ENCODE data around the gene ITPR2. TPM values are rescaled to one million over a fixed set of nuclear protein-coding genes. Genes with fewer than 3 reads are reported as not detected.
"Not testable (repeated sequence)": the region's sequence is repeated elsewhere in the genome, so short reads cannot be mapped to it uniquely, and the experiment has no call there.

ITPR2 gene
- polyA plus RNA-seq, 4 donors: 11.0 to 15.3 (median 14.6) TPM

- no peak for DNase-seq (ENCODE audit: low read depth in 4 of 4, low spot score in 2 of 4)
These were observed 293.9 kb downstream of the ITPR2 start for GRCh38 chr12:26539131-26539530.

GRCh38 chr12:26537651-26538050 lies 295.3 kb downstream of the ITPR2 start:
- DNase-seq (ENCODE audit: low read depth in 4 of 4, low spot score in 2 of 4): no peak

DNA sequence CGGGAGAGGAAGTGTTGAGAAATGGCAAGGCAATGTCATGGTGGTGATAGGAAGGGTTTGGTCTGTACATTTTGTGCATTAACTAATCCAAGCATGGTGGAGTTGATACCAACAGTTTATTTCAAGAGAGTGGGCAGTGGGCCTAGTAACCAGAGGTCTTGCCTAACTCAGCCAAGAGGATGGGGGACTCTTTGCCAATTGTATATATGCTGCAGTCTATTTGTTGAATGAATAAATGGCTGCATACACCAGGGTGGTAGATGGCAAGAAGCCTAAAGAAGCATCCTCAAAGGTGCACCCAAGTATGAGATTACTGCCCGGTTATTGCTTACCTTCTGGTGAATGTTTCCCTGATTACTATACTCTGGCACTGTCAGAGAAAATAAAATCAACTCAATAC lies 295.9 kb downstream of the ITPR2 start:
- no peak for DNase-seq (ENCODE audit: low read depth in 4 of 4, low spot score in 2 of 4)

DNA sequence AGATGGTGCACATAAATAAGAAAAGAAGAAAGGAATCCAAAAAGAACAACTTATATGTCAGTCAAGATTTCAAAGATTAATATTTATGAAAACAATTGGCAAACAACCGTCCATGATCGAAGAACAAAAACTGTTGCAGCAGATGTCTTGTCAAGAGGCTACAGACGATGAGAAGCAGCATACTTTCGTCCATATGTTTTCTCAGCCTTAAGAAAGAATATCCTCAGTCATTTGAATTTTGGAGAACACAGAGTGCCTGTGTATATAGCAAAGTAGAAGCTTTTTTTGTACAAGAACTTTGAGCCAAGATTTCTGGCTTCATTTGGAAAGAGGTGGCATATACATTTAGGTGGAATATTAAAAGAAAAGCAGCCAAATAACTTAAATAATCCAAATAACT lies 297.2 kb downstream of the ITPR2 start:
- DNase-seq (ENCODE audit: low read depth in 4 of 4, low spot score in 2 of 4): no peak

- no peak for DNase-seq (ENCODE audit: low read depth in 4 of 4, low spot score in 2 of 4)
These were observed 298.9 kb downstream of the ITPR2 start for GRCh38 chr12:26534071-26534470.

- no peak for DNase-seq (ENCODE audit: low read depth in 4 of 4, low spot score in 2 of 4)
These were observed 299.8 kb downstream of the ITPR2 start for GRCh38 chr12:26533211-26533610.

GRCh38 chr12:26530461-26530860 lies 302.5 kb downstream of the ITPR2 start:
- DNase-seq (ENCODE audit: low read depth in 4 of 4, low spot score in 2 of 4): no peak

DNA sequence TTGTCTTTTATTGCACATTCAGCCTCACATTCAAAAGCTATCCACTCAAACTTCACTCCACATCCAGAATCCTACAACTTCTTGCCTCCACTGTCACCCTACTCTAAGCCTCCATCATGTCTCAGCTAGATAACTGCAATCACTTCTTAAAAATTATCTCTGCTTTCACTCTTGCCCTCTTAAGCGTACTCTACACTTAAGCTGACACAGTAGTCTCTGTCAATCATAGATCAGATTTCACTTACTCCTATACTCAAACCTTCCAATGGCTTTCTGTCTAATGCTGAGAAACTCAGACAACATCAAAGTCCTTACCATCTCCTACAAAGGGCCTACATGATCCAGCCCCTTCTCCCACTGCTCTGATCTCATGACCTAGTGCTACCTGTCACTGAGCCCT lies 304.1 kb downstream of the ITPR2 start:
- DNase-seq (ENCODE audit: low read depth in 4 of 4, low spot score in 2 of 4): no peak

DNA sequence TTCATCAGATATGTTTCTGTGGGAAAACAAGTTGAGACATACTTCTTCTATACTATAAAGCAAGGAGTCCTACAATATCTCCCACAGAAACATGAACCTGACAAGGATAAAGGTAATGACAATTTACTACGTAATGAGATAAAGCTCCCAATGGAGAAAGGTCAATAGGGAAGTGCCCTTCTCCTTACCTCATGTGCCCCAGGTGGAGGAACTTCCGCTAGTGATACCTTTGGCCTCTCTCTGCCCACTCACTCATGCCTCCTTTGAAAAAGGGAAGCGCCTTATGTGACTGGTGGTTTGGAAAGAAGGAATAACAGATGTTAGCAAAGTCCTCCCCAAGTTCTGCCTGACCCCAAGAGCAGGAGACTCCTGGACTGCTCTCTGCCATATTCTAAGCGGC lies 305.3 kb downstream of the ITPR2 start:
- DNase-seq (ENCODE audit: low read depth in 4 of 4, low spot score in 2 of 4): no peak

DNA sequence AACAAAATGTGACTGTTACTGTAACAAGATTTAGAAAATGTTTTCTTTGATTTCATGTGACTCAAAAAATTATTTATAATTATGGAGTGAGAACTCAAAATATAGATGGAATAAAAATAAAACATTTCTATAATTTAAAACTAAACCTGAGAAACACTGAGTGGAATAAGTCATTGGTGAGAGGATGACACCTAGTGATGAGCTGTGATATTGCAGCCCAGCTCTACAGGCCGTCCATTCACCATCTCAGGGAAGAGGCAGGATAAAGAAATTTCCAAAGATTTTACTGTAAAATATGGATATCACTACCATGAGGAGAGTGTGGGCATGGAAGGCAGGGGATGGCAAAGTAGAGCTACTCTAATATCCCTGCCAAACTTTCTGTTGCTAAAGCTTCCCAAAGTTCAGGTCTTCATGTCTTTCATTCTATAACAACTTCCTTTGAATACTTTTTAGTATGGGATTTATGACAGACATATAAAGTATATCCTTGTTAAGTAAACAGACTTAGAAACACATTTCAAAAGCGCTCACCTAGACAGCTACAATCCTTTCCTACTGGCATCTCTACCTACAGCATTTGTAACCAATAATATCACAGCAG lies 308.0 kb downstream of the ITPR2 start:
- DNase-seq (ENCODE audit: low read depth in 4 of 4, low spot score in 2 of 4): no peak

GRCh38 chr12:26523708-26524150 lies 309.3 kb downstream of the ITPR2 start:
- peak in 1 of 4 donors; percentile 12 for DNase-seq (ENCODE audit: low read depth in 4 of 4, low spot score in 2 of 4)

DNA sequence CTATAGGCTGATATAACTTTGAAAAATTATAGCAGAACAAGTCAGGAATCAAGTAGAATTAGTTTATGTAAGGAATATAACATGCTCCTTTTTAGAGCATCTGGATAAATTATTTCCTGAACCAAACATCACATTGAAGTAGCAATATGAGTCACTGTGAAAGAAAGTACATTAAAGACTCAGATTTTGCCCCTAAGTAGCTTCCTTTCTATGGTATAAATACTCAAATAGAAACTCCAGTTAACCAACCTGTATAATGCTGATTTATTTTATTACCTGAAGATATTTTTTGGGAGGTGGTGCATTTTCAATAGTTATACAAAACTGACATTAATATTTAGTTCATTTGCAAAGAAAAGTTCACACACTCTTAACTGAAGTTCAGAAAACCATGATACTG lies 312.1 kb downstream of the ITPR2 start:
- DNase-seq (ENCODE audit: low read depth in 4 of 4, low spot score in 2 of 4): no peak

DNA sequence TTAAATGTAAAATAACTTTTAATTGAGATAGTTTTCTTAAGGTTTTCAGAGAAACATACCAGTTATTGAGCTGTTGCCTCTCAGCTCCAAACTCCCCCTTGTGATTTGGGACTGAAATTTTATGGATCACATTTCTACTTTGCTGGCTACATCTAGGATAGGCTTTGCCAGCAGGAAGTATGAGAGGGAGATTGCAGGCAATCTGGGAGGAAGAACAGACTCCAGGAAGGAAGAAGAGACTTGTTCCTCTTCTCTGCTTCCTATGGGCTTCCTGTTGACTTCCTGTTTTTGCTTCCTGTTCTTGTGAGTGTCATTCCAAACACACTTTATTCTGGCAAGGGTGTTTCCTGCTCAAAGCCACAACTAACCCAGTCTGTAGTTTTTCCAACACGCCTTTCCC lies 312.9 kb downstream of the ITPR2 start:
- no peak for DNase-seq (ENCODE audit: low read depth in 4 of 4, low spot score in 2 of 4)

DNA sequence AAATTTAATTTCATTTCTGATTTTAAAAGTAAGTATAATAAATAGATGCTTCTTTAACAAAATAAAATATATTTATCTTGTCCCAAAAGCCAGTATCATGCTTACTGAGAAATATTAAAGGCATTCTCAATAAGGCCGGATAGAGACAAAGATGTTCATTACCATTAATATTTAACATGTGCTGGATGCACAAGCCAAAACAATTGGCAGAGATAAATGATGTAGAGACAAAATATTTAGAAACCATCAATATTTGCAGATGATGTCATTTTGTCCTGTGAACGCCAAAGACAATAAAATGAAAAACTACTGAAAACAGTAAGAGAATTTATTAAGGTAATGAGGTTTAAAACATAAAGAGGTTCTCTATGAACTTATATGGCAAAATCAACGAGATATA lies 313.5 kb downstream of the ITPR2 start:
- no peak for DNase-seq (ENCODE audit: low read depth in 4 of 4, low spot score in 2 of 4)

GRCh38 chr12:26517320-26517719 lies 315.7 kb downstream of the ITPR2 start:
- not testable (repeated sequence) for DNase-seq (ENCODE audit: low read depth in 4 of 4, low spot score in 2 of 4)

DNA sequence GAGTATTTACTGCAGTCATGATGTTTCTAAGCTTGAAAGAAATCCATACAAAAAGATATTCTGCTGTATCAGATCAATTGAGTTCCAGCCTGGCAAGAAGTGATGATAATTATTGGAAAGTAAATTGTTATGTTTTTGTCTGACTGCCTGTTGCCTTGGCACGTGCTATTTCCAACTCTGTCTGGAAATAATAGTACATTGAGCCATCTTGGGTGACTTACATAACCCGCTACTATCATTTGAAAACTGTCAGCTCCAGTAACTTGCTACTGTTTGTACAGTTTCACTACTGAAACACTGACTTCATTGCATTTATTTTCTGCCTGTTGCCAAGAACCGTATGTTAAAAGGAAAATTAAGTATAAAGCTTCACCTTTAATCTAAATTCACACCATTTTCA lies 318.6 kb downstream of the ITPR2 start:
- DNase-seq (ENCODE audit: low read depth in 4 of 4, low spot score in 2 of 4): no peak

DNA sequence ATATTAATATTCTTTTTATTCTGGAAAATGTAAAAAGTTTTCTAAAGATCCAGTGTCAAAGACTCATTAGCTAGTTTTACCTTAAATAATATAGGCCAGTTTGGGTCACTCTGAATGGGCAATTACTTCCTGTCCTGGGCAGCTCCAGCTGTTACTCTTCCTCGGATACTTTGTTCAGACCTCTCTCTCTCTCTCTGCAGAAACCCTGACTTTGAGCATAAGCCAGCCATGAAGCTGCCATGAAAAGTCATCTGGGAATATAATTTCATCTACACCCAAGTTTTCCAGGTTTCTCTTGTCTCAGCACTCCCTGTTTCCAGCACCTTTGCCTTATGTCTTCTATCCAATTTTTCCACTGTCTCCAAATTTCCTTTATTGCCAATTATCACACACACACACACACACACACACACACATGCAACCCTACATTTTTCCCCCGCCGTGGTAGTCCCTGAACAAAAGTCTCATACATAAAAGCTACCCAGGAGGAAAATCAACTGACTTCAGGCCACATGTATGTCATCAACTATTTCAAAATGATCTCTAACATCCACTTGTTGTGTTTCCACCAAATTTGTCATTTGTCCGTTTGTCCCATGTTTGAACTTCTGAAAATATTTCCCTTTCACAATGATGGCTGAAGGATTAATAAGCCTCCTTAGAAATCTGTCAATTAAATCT lies 319.5 kb downstream of the ITPR2 start:
- DNase-seq (ENCODE audit: low read depth in 4 of 4, low spot score in 2 of 4): no peak

DNA sequence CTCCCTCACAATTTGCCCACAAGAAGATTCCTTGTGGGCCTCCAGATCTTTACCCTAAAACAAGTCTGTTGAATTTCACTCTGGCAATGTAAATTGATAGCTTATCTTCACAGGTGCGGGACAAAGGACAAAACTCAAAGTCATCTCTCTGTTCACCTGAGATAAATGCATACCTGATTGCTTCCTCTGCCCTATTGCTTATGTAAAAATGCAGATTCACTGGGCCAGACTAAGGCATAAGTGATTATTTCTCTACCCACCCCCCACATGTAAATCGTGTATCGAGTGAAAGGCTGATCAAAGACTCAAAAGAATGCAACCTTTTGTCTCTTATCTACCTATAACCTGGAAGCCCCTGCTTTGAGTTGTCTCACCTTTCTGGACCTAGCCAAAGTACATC lies 320.8 kb downstream of the ITPR2 start:
- DNase-seq (ENCODE audit: low read depth in 4 of 4, low spot score in 2 of 4): no peak

- DNase-seq (ENCODE audit: low read depth in 4 of 4, low spot score in 2 of 4): no peak
These were observed 322.7 kb downstream of the ITPR2 start for GRCh38 chr12:26510354-26510674.

- no peak for DNase-seq (ENCODE audit: low read depth in 4 of 4, low spot score in 2 of 4)
These were observed 325.4 kb downstream of the ITPR2 start for GRCh38 chr12:26507613-26508012.

DNA sequence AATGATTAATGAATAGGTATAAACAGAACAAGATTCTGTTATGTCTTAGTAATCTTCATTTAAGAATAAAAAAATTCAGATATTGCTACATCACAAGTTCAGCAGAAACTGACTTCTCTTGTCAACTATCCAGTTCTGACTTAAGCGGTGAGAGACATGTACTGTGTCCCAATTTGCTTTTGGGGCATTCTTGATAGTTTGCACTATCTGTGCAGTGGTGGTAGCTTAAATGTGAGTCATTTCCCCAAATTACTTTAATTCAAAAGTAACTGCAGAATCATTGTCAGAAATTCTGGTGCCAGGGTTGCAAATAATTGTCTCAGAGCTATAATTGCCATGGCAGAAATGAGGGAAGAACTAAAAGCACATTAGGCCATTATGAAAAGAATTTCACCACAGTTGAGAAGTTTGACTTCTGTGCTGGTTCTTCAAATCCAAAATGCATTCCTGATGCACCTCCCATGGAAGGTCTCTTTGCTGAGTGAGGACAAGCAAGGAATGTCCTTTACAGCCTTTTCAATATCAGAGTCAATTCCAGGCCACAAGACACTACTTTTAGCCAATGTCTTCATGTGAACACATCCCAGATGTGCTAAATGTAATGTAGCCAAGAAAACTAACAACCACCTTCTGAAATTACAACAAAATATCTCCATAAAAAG lies 332.9 kb downstream of the ITPR2 start:
- no peak for DNase-seq (ENCODE audit: low read depth in 4 of 4, low spot score in 2 of 4)

GRCh38 chr12:26496170-26496569 lies 336.8 kb downstream of the ITPR2 start:
- DNase-seq (ENCODE audit: low read depth in 4 of 4, low spot score in 2 of 4): no peak

Measured in left renal cortex interstitium (tissue), 4 donors.